GM12865 (cell line): ENCODE measurements around the gene NCOA7.

Experiments used
- DNase-seq: peaks from one replicate; pipeline ENCODE4 v3.0.0; 2010; ENCODE audit warnings: low read depth
- H3K4me3 ChIP-seq: 2 replicates; pipeline ENCODE4 v1.5.1; 2011; ENCODE audit warnings: mild to moderate bottlenecking, low read depth, low read length, control low read depth
- TF ChIP-seq, protein P1 (sequence below): IDR thresholded peaks from 2 replicates; pipeline ENCODE4 v1.5.1; 2011; ENCODE audit warnings: low read length, control low read depth, low read depth, inconsistent platforms; ENCODE audit not compliant: insufficient read depth; ENCODE audit errors: missing control alignments

NCOA7 gene

DNA sequence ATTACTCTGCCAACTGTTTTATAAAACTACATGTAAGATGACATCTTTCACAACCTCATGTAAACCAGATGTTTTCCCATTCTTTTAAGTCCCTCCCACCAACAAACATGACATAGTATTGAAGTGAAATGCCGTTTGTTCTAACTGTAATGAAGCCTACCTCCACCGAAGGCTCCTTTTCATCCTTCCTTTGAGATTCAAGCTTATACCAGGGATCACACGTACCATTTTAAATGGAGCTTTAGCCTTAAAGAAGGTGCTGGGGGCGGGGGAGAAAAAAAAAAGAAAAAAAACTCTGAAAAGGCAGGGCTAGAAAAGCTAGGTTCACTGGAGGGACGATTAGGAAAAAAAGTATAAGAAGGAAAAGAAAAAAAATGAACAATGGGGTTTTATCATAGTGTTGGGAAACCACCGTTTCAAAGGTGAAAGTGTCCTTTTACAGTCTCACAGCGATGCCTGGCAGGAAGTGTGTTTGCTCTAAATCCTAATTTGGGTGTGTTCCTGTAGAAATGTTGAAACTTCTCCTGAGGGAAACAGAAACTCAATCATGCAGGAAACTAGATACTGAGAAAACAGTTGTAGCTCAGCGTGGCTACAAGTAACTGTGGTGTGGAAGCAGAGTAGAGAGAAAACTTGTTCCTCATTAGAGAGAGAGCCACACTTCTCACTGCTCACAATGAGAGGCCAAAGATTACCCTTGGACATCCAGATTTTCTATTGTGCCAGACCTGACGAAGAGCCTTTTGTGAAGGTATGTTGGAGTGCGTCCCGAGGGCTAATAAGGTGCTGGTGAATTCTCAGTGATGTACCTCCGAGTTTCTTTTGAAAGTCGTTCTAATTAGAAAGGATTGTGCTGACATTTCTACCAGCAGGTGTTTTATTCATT, 128.2 kb downstream of the NCOA7 start:
- TF ChIP-seq, protein P1, sequence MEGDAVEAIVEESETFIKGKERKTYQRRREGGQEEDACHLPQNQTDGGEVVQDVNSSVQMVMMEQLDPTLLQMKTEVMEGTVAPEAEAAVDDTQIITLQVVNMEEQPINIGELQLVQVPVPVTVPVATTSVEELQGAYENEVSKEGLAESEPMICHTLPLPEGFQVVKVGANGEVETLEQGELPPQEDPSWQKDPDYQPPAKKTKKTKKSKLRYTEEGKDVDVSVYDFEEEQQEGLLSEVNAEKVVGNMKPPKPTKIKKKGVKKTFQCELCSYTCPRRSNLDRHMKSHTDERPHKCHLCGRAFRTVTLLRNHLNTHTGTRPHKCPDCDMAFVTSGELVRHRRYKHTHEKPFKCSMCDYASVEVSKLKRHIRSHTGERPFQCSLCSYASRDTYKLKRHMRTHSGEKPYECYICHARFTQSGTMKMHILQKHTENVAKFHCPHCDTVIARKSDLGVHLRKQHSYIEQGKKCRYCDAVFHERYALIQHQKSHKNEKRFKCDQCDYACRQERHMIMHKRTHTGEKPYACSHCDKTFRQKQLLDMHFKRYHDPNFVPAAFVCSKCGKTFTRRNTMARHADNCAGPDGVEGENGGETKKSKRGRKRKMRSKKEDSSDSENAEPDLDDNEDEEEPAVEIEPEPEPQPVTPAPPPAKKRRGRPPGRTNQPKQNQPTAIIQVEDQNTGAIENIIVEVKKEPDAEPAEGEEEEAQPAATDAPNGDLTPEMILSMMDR: no peak
- peak overlapping the region; percentile 61 for H3K4me3 ChIP-seq
- DNase-seq: peak; percentile 92

GRCh38 chr6:125919618-125920017, 128.9 kb downstream of the NCOA7 start:
- TF ChIP-seq, protein P1: no peak
- DNase-seq: peak; percentile 35
- peak overlapping the region; percentile 61 for H3K4me3 ChIP-seq

GRCh38 chr6:125922322-125922860, 131.6 kb downstream of the NCOA7 start:
- H3K4me3 ChIP-seq: no peak overlapping the region
- TF ChIP-seq, protein P1: no peak
- no peak for DNase-seq

DNA sequence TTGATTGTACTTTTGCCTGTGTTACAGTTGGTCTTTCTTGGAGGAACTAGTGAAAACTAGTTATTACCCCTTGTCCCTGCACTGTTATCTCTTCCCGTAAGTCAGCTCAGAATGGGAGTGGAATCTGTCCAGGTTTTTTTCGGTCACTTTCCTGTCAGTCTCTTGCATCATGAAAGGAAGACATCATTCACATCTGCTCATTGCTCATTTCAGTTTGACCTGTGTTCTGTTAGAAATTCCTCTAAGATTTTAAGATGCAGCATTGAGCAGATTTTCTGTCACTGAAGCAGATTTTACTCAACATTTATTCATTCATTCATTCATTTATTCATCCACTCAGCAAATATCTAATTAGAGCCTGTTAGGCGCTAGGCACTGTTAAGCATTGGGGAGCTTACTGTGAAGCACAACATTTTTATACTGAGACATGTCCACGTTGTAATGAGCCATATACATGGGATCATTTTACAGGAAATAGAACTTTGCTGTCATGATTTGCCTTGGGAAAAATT, 132.7 kb downstream of the NCOA7 start:
- H3K4me3 ChIP-seq: no peak overlapping the region
- TF ChIP-seq, protein P1: no peak
- DNase-seq: no peak

DNA sequence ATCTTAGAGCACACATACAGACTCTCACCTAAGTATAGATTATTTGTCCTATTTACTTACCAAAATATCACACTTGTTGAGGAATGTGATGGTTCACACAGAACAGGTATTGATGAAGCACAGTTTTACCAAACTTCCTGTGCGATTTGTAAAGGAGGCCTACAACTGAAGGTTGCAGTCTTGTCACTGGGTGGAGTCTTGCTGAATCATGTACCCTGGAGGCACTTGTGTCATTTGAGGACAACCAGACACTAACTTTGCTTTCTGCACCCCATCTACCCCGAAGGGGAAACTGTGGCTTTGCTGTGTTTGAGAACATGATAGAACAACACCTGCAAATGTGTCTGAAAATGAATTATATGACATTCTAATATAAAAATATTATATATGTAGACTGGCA, 133.4 kb downstream of the NCOA7 start:
- H3K4me3 ChIP-seq: no peak overlapping the region
- TF ChIP-seq, protein P1: no peak
- DNase-seq: no peak

- H3K4me3 ChIP-seq: no peak overlapping the region
- DNase-seq: no peak
- TF ChIP-seq, protein P1: no peak
Observed at GRCh38 chr6:125924697-125925358, 134.1 kb downstream of the NCOA7 start.
